Measurements from ENCODE around the gene GAS7.

GAS7 gene

GRCh38 chr17:10192972-10193371 is 5.4 kb downstream of the GAS7 start:
- DNase-seq (ENCODE audit: low spot score): no peak
- TF ChIP-seq CTCF (IDR thresholded peaks at IDR 0.05; ENCODE audit: extremely low read depth, missing control alignments): no peak

GRCh38 chr17:10192461-10192860 is 5.9 kb downstream of the GAS7 start:
- DNase-seq (ENCODE audit: low spot score): no peak
- no peak for TF ChIP-seq CTCF (IDR thresholded peaks at IDR 0.05; ENCODE audit: extremely low read depth, missing control alignments)

- DNase-seq (ENCODE audit: low spot score): no peak
- TF ChIP-seq CTCF (IDR thresholded peaks at IDR 0.05; ENCODE audit: extremely low read depth, missing control alignments): no peak
Measured at GRCh38 chr17:10187456-10187855, 10.9 kb downstream of the GAS7 start.

GRCh38 chr17:10186771-10187410 is 11.5 kb downstream of the GAS7 start:
- DNase-seq (ENCODE audit: low spot score): no peak
- no peak for TF ChIP-seq CTCF (IDR thresholded peaks at IDR 0.05; ENCODE audit: extremely low read depth, missing control alignments)

- no peak for TF ChIP-seq CTCF (IDR thresholded peaks at IDR 0.05; ENCODE audit: extremely low read depth, missing control alignments)
- DNase-seq (ENCODE audit: low spot score): no peak
Measured at GRCh38 chr17:10183931-10184930, 14.2 kb downstream of the GAS7 start.

- no peak for DNase-seq (ENCODE audit: low spot score)
- TF ChIP-seq CTCF (IDR thresholded peaks at IDR 0.05; ENCODE audit: extremely low read depth, missing control alignments): no peak
Measured at GRCh38 chr17:10182785-10183184, 15.6 kb downstream of the GAS7 start.

- no peak for DNase-seq (ENCODE audit: low spot score)
- no peak for TF ChIP-seq CTCF (IDR thresholded peaks at IDR 0.05; ENCODE audit: extremely low read depth, missing control alignments)
Measured at GRCh38 chr17:10178506-10178991, 19.9 kb downstream of the GAS7 start.

Measured in GM20000 (cell line).